Measurements from ENCODE around the gene INPP5A. TPM values are rescaled to one million over a fixed set of nuclear protein-coding genes. Genes with fewer than 3 reads are reported as not detected.
A peak's percentile ranks its signal among the peaks of the same experiment; 100 is the strongest.

INPP5A gene
- total RNA-seq, 3 donors from 2014 or later, result 26.6 to 50.6 (median 38.7) TPM

DNA sequence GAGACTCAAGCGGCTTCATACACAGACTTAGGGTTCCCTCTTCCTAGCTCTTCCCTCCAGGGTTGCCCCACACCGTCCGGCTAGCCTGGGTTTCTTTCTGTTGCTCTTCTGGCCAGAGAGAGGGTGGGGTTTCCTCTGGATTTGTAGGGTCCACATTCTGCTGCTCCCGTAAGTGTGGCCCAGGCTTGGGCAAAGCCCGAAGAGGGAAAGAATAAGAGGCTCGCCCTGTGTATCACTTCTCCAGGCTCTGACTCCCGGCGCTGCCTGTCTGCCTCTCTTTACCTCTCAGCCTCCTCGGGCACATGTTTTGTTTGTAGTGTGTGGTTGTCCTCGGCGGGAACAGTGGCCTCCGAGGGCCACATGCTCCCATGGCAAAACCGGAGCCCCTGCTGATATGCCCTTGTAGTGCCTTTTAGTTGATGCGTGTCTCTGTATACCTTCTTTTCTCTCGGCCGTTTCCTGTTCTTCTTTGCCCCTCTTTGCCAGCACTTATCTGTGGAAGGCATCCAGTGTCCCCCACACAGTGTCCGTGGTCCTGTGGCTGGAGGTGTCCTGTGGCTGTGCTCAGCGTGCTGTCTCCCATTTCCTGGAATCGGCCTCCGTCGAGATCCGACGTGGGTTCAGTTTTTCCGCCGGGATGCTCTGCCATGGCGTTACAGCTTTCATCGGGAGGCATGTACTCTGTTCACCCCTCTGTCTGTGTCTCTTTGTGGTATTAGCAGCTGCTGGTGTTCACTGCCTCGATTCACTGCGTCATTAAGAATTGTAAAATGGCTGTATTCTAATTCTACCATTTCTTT, 102.9 kb downstream of the INPP5A start:
- H3K27me3 ChIP-seq, result no peaks in the 10 kb centered on the region
- no peaks in the 10 kb centered on the region for H3K36me3 ChIP-seq
- no peak overlapping the region for H3K4me3 ChIP-seq
- intact Hi-C loops (cut with DNase I; ENCODE audit: low total_unique reads), result no loop called here
- no peaks in the 10 kb centered on the region for H3K4me1 ChIP-seq
- peak in 1 of 2 donors; percentile 42 for DNase-seq (ENCODE audit: low spot score in 2 of 2)
- H3K9me3 ChIP-seq, result no peaks in the 10 kb centered on the region
- no peak overlapping the region for H3K27ac ChIP-seq
- TF ChIP-seq POLR2AphosphoS5 (IDR thresholded peaks at IDR 0.05), result no peak
- TF ChIP-seq POLR2A (IDR thresholded peaks at IDR 0.05), result no peak
- TF ChIP-seq, protein P1, sequence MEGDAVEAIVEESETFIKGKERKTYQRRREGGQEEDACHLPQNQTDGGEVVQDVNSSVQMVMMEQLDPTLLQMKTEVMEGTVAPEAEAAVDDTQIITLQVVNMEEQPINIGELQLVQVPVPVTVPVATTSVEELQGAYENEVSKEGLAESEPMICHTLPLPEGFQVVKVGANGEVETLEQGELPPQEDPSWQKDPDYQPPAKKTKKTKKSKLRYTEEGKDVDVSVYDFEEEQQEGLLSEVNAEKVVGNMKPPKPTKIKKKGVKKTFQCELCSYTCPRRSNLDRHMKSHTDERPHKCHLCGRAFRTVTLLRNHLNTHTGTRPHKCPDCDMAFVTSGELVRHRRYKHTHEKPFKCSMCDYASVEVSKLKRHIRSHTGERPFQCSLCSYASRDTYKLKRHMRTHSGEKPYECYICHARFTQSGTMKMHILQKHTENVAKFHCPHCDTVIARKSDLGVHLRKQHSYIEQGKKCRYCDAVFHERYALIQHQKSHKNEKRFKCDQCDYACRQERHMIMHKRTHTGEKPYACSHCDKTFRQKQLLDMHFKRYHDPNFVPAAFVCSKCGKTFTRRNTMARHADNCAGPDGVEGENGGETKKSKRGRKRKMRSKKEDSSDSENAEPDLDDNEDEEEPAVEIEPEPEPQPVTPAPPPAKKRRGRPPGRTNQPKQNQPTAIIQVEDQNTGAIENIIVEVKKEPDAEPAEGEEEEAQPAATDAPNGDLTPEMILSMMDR (IDR thresholded peaks at IDR 0.05), result no peak

DNA sequence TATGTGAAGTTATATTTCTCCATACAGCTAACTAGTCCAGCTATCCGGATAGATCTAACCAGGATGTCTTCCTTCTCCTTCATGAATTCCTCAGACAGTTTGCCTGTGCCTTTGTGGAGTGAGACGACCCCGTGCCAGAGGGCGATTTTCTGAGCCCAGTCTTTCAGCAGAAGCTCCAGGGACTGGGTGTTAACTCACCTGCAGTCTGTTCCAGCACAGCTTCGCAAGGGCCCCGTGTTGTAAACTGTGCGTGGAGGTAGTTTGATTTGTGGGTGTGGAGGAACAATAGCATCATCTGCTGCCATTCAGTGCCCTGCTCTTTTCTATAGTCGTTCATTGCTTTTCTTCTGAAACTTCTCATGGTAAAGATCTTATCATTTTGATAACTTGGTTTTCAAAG, 103.8 kb downstream of the INPP5A start:
- intact Hi-C loops (cut with DNase I; ENCODE audit: low total_unique reads), result no loop called here

DNA sequence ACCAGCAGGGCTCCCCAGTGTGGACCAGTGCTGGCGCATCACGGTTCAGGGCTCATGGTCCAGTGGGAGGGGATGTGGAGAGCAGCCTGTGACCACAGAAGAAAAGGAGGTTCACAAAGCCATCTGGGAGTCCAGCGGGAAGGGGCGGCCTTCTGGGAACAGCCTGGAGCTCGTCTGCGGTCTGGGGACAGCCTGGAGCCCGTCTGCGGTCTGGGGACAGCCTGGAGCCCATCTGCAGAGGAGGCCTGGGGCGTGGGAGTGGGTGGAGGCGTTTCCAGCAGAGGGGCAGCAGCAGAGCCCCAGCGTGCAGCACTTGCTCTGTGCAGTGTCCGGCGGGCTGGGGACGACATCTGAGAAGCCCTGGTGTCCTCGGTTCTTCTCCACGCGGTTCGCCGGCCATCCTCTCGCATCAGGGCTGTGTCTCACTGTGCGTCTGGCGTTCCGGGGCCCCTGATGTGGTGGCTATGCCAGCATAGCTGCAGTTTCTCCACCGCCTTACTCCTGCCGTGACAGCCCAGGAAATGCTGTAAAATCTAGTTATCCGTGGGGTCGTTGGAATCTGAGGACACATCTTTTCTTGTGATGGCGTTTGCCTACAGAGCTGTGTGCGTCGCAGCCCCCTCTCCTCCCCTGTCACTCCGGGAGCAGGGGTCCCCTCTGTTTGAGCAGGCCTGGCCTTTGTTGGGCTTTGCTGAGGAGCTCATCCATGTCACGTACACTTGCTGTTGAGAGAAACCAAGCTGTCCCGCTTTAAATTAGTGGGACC, 104.6 kb downstream of the INPP5A start:
- DNase-seq (ENCODE audit: low spot score in 2 of 2), result peak in 1 of 2 donors; percentile 25
- Histone ChIP-seq H3K4me1 (no peaks in the 10 kb centered on the region), H3K9me3 (no peaks in the 10 kb centered on the region), H3K4me3 (no peak overlapping the region), H3K36me3 (no peaks in the 10 kb centered on the region), H3K27me3 (no peaks in the 10 kb centered on the region), H3K27ac (no peak overlapping the region)
- no peak for TF ChIP-seq POLR2AphosphoS5 (IDR thresholded peaks at IDR 0.05)
- TF ChIP-seq POLR2A (IDR thresholded peaks at IDR 0.05), result no peak
- TF ChIP-seq, protein P1 (IDR thresholded peaks at IDR 0.05), result no peak
- intact Hi-C loops (cut with DNase I; ENCODE audit: low total_unique reads), result no loop called here

More for the DNA sequence above, 103.8 kb downstream of the INPP5A start:
- Histone ChIP-seq H3K4me3 (no peak overlapping the region), H3K9me3 (no peaks in the 10 kb centered on the region), H3K27me3 (no peaks in the 10 kb centered on the region), H3K36me3 (no peaks in the 10 kb centered on the region), H3K4me1 (no peaks in the 10 kb centered on the region), H3K27ac (no peak overlapping the region)
- TF ChIP-seq, protein P1 (IDR thresholded peaks at IDR 0.05), result no peak
- TF ChIP-seq POLR2A (IDR thresholded peaks at IDR 0.05), result no peak
- no peak for TF ChIP-seq POLR2AphosphoS5 (IDR thresholded peaks at IDR 0.05)
- peak in 1 of 2 donors; percentile 12 for DNase-seq (ENCODE audit: low spot score in 2 of 2)

DNA sequence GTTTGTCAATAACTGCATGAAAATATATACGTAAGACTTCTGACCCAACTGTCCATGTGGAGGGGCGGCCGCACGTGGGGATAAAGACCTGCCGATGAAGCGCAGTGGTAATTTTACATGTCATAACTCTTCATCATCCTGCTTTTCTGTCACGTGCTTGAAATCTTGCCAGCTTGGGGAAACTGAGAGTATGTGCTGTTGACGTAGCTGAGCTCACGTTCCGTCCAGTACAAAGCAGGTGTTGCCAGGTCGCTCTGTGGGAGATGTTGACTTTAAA, 105.1 kb downstream of the INPP5A start:
- peak in 1 of 2 donors; percentile 10 for DNase-seq (ENCODE audit: low spot score in 2 of 2)
- no peaks in the 10 kb centered on the region for H3K9me3 ChIP-seq
- H3K4me1 ChIP-seq, result no peaks in the 10 kb centered on the region
- H3K36me3 ChIP-seq, result no peaks in the 10 kb centered on the region
- TF ChIP-seq POLR2AphosphoS5 (IDR thresholded peaks at IDR 0.05), result no peak
- H3K4me3 ChIP-seq, result no peak overlapping the region
- intact Hi-C loops (cut with DNase I; ENCODE audit: low total_unique reads), result no loop called here
- no peak overlapping the region for H3K27ac ChIP-seq
- H3K27me3 ChIP-seq, result no peaks in the 10 kb centered on the region

DNA sequence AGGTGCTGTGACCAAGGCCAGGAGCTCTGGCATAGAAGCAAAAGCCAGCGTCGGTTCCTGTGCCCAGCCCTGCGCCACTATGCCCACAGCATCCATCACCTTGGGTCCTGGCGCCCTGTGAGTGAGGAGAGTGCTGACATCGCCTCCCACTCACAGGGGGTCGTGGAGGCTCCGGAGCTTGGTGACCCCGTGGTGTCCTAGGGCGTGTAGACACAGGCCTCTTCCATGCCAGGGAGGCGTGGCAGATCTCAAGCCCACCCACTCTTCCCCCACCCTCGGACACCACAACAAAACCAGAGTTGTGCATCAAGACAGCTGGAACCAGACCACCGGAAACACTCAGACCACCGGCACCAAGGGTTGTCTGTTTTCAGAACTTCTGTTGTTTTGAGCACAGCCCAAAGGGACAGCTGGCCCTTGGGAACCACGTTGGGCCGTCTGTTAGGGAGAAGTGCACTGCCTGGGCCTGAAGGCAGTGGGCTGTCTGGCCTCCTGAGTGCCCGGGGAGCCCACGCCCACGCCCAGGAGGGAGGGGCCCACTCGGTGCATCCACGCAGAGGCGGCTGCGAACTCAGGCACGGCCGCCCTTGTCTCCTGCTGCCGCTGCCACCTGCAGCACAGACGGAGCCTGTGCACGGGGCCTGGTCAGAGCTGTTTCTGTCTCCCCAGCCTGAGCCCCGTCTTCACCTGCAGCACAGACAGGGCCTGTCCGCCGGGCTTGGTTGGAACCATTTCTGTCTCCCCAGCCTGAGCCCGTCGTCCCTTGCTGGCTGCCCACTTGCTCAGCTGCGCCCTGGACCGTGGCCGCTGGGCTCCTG, 106.3 kb downstream of the INPP5A start:
- no peaks in the 10 kb centered on the region for H3K4me1 ChIP-seq
- DNase-seq (ENCODE audit: low spot score in 2 of 2), result peak in 1 of 2 donors; percentile 39

More for the DNA sequence above, 106.3 kb downstream of the INPP5A start:
- no peak overlapping the region for H3K4me3 ChIP-seq
- no peaks in the 10 kb centered on the region for H3K36me3 ChIP-seq
- no peak overlapping the region for H3K27ac ChIP-seq
- no peaks in the 10 kb centered on the region for H3K9me3 ChIP-seq
- TF ChIP-seq POLR2A (IDR thresholded peaks at IDR 0.05) (no peak), POLR2AphosphoS5 (IDR thresholded peaks at IDR 0.05) (no peak)
- no peaks in the 10 kb centered on the region for H3K27me3 ChIP-seq
- intact Hi-C loops (cut with DNase I; ENCODE audit: low total_unique reads), result no loop called here
